IMR-90 (cell line): Measurements from ENCODE around the gene DIP2C. TPM values are rescaled to one million over a fixed set of nuclear protein-coding genes. Genes with fewer than 3 reads are reported as not detected.

ENCODE experiments used
- ATAC-seq: fragments of 200-7000 bp; cut with Tn5 transposase; 2 replicates; pipeline ENCODE4 v1.9.1; 2020; ENCODE audit warnings: low read depth, mild to moderate bottlenecking, moderate library complexity
- BruUV-seq: library from RNA; stranded (reverse); fragments of 400-500 nt; replicated peaks from 2 replicates; lab custom pipeline; 2021; lab: Mats Ljungman, UMichigan
- CTCF ChIA-PET: fragments of 300-600 bp; formaldehyde crosslinking; extraction: SDS; loops from one replicate; lab custom pipeline; 2021; ENCODE audit warnings: antibody characterized with exemption; lab: Yijun Ruan, JAX
- POLR2A ChIA-PET: fragments of 300-600 bp; sonication (Branson Sonifier 250); formaldehyde crosslinking; loops from one replicate; lab custom pipeline; 2022; ENCODE audit warnings: antibody characterized with exemption; ENCODE audit not compliant: unreplicated experiment; lab: Charles Lee
- DNase-seq: peaks from one replicate; pipeline ENCODE4 v3.0.0; 2013
- H2AFZ ChIP-seq: replicated peaks from 2 replicates; pipeline ENCODE3; 2013; ENCODE audit warnings: low read length, mild to moderate bottlenecking; ENCODE audit not compliant: poor library complexity
- H2AK5ac ChIP-seq: 2 replicates; pipeline ENCODE4 v1.6.1; 2013; ENCODE audit warnings: low read depth, low read length, inconsistent platforms
- H2AK9ac ChIP-seq: replicated peaks from 2 replicates; pipeline ENCODE3; 2013; ENCODE audit warnings: mild to moderate bottlenecking, low read depth, low read length, moderate library complexity; ENCODE audit not compliant: poor library complexity
- H2BK120ac ChIP-seq: 2 replicates; pipeline ENCODE4 v1.6.1; 2013; ENCODE audit warnings: low read depth, low read length, inconsistent platforms
- H2BK15ac ChIP-seq: 3 replicates; pipeline ENCODE4 v1.6.1; 2013; ENCODE audit warnings: low read depth, low read length, inconsistent platforms
- H2BK20ac ChIP-seq: 2 replicates; pipeline ENCODE4 v1.6.1; 2013; ENCODE audit warnings: low read depth, mild to moderate bottlenecking, inconsistent platforms, low read length, moderate library complexity
- H2BK5ac ChIP-seq: 2 replicates; pipeline ENCODE4 v1.6.1; 2013; ENCODE audit warnings: mild to moderate bottlenecking, low read depth, low read length, inconsistent platforms; ENCODE audit not compliant: poor library complexity, severe bottlenecking
- H3K14ac ChIP-seq: replicated peaks from 2 replicates; pipeline ENCODE4 v1.6.1; 2013; ENCODE audit warnings: low read depth, low read length, inconsistent platforms
- H3K18ac ChIP-seq: 2 replicates; pipeline ENCODE4 v1.6.1; 2013; ENCODE audit warnings: low read depth, low read length, control low read depth
- H3K23ac ChIP-seq: 2 replicates; pipeline ENCODE4 v1.6.1; 2013; ENCODE audit warnings: low read depth, low read length, inconsistent platforms
- H3K27ac ChIP-seq: 2 replicates; pipeline ENCODE4 v1.5.1; 2013; ENCODE audit warnings: mild to moderate bottlenecking, control low read depth, low read length; ENCODE audit not compliant: insufficient read depth
- H3K27me3 ChIP-seq: 2 replicates; pipeline ENCODE4 v1.6.1; 2013; ENCODE audit warnings: low read length; ENCODE audit not compliant: control insufficient read depth, insufficient read depth
- H3K36me3 ChIP-seq: 2 replicates; pipeline ENCODE4 v1.6.1; 2013; ENCODE audit warnings: low read length, mixed read lengths; ENCODE audit not compliant: control insufficient read depth, insufficient read depth
- H3K4ac ChIP-seq: 2 replicates; pipeline ENCODE4 v1.6.1; 2013; ENCODE audit warnings: low read depth, low read length, inconsistent platforms
- H3K4me1 ChIP-seq: 2 replicates; pipeline ENCODE4 v1.6.1; 2013; ENCODE audit warnings: low read length, mixed read lengths; ENCODE audit not compliant: control insufficient read depth, insufficient read depth
- H3K4me2 ChIP-seq: 2 replicates; pipeline ENCODE4 v1.6.1; 2013; ENCODE audit warnings: low read depth, mild to moderate bottlenecking, control low read depth, low read length, moderate library complexity
- H3K4me3 ChIP-seq: 2 replicates; pipeline ENCODE4 v1.5.1; 2013; ENCODE audit warnings: low read depth, mild to moderate bottlenecking, control low read depth, low read length, moderate library complexity; ENCODE audit not compliant: insufficient read depth
- H3K56ac ChIP-seq: 2 replicates; pipeline ENCODE4 v1.6.1; 2013; ENCODE audit warnings: low read length, inconsistent platforms; ENCODE audit not compliant: insufficient read depth; ENCODE audit errors: extremely low read depth
- H3K79me1 ChIP-seq, 2 experiments: 2 replicates each; pipeline ENCODE4 v1.6.1; 2013; ENCODE audit warnings: low read length in 2 of 2, inconsistent platforms in 1 of 2, low read depth in 1 of 2
- H3K9ac ChIP-seq: 2 replicates; pipeline ENCODE4 v1.6.1; 2013; ENCODE audit warnings: low read depth, low read length, control low read depth
- H3K9me1 ChIP-seq: 2 replicates; pipeline ENCODE4 v1.6.1; 2013; ENCODE audit warnings: low read length, inconsistent platforms; ENCODE audit not compliant: insufficient read depth
- H3K9me3 ChIP-seq: 2 replicates; pipeline ENCODE4 v1.6.1; 2013; ENCODE audit warnings: low read length; ENCODE audit not compliant: control insufficient read depth, insufficient read depth
- H4K20me1 ChIP-seq: 2 replicates; pipeline ENCODE4 v1.6.1; 2013; ENCODE audit warnings: low read length, inconsistent platforms; ENCODE audit not compliant: insufficient read depth
- H4K5ac ChIP-seq: 2 replicates; pipeline ENCODE4 v1.6.1; 2013; ENCODE audit warnings: mild to moderate bottlenecking, low read depth, low read length, control low read depth
- H4K8ac ChIP-seq, 2 experiments: 2 replicates each; pipeline ENCODE4 v1.6.1; 2013; ENCODE audit warnings: low read depth in 2 of 2, low read length in 2 of 2, control low read depth in 1 of 2, inconsistent platforms in 1 of 2
- H4K91ac ChIP-seq: 2 replicates; pipeline ENCODE4 v1.6.1; 2013; ENCODE audit warnings: low read depth, low read length, inconsistent platforms; ENCODE audit not compliant: insufficient read depth
- BHLHE40 ChIP-seq: fragments of 150-350 bp; IDR thresholded peaks from 2 replicates; pipeline ENCODE4 v1.6.1; 2016; ENCODE audit warnings: mild to moderate bottlenecking, low read depth, low read length
- CEBPB ChIP-seq: IDR thresholded peaks from 2 replicates; pipeline ENCODE4 v1.6.1; 2012; ENCODE audit warnings: low read depth, low read length, improper control_type of control experiment
- CHD1 ChIP-seq: IDR thresholded peaks from 2 replicates; pipeline ENCODE4 v1.6.1; 2012; ENCODE audit warnings: low read depth, low read length, improper control_type of control experiment
- CTCF ChIP-seq: conservative IDR thresholded peaks from 2 replicates; pipeline ENCODE4 v1.5.1; 2012; ENCODE audit warnings: mild to moderate bottlenecking, low read depth, low read length, improper control_type of control experiment
- ELK1 ChIP-seq: fragments of 150-350 bp; IDR thresholded peaks from 2 replicates; pipeline ENCODE4 v1.6.1; 2016; ENCODE audit warnings: low read depth, mild to moderate bottlenecking, low read length, moderate library complexity, borderline replicate concordance
- FOS ChIP-seq: fragments of 150-350 bp; IDR thresholded peaks from 2 replicates; pipeline ENCODE4 v1.6.1; 2016; ENCODE audit warnings: low read depth, low read length
- MAFK ChIP-seq: IDR thresholded peaks from 2 replicates; pipeline ENCODE4 v1.6.1; 2012; ENCODE audit warnings: low read depth, low read length, improper control_type of control experiment
- MAZ ChIP-seq: IDR thresholded peaks from 2 replicates; pipeline ENCODE4 v1.6.1; 2012; ENCODE audit warnings: low read depth, mild to moderate bottlenecking, low read length, improper control_type of control experiment, moderate library complexity, borderline replicate concordance
- MXI1 ChIP-seq: IDR thresholded peaks from 2 replicates; pipeline ENCODE4 v1.6.1; 2012; ENCODE audit warnings: low read depth, mild to moderate bottlenecking, low read length, moderate library complexity, borderline replicate concordance
- NFE2L2 ChIP-seq: fragments of 150-350 bp; IDR thresholded peaks from 2 replicates; pipeline ENCODE4 v1.6.1; 2016; ENCODE audit warnings: low read depth, mild to moderate bottlenecking, low read length
- POLR2A ChIP-seq: IDR thresholded peaks from 2 replicates; pipeline ENCODE4 v1.6.1; 2012; ENCODE audit warnings: mild to moderate bottlenecking, low read depth, low read length
- RAD21 ChIP-seq: IDR thresholded peaks from 2 replicates; pipeline ENCODE4 v1.6.1; 2012; ENCODE audit warnings: low read length, improper control_type of control experiment
- RCOR1 ChIP-seq: IDR thresholded peaks from 2 replicates; pipeline ENCODE4 v1.6.1; 2012; ENCODE audit warnings: mild to moderate bottlenecking, low read length, improper control_type of control experiment; ENCODE audit not compliant: insufficient replicate concordance
- RFX5 ChIP-seq: IDR thresholded peaks from 2 replicates; pipeline ENCODE4 v1.8.0; 2012; ENCODE audit warnings: low read depth, mild to moderate bottlenecking, low read length, moderate library complexity
- SMC3 ChIP-seq: fragments of 150-350 bp; IDR thresholded peaks from 2 replicates; pipeline ENCODE4 v1.6.1; 2016; ENCODE audit warnings: low read depth, mild to moderate bottlenecking, antibody characterized with exemption, low read length, moderate library complexity
- USF2 ChIP-seq: fragments of 150-350 bp; IDR thresholded peaks from 2 replicates; pipeline ENCODE4 v1.6.1; 2017; ENCODE audit warnings: mild to moderate bottlenecking, antibody characterized with exemption, low read length, low read depth
- whole genome bisulfite sequencing, 2 experiments: methylation state at CpG; one replicate each; pipeline versions ENCODE4 v1.1.5 to v1.1.7; 2013; ENCODE audit warnings: missing lambda C conversion rate in 2 of 2; ENCODE audit not compliant: insufficient read length in 1 of 2; ENCODE audit errors: extremely low coverage in 2 of 2; 5-methylcytosine and 5-hydroxymethylcytosine counted together
- dilution Hi-C: fragments of 300-500 bp; cut with HindIII; formaldehyde crosslinking; loops from one replicate; pipeline ENCODE4 v1.14.3; 2018; ENCODE audit warnings: low sequenced_read_pairs; ENCODE audit not compliant: unreplicated experiment
- in situ Hi-C: fragments of 300-500 bp; cut with MboI; formaldehyde crosslinking; loops from 3 replicates; pipeline ENCODE4 v1.14.3; 2019; ENCODE audit warnings: low sequenced_read_pairs, inconsistent platforms, mixed read lengths
- intact Hi-C: fragments of 100-400 bp; cut with micrococcal nuclease; formaldehyde crosslinking; loops from 2 replicates; pipeline ENCODE4 v1.10.0; 2022
- polyA plus RNA-seq, 3 experiments: library from polyadenylated mRNA; depleted of rRNA; stranded (reverse); fragments of >200 nt; gene quantifications; 2 replicates each; pipeline ENCODE4 v1.2.3, GENCODE V29; 2012; ENCODE audit warnings: low replicate concordance in 1 of 3
- total RNA-seq: library from RNA; depleted of rRNA; stranded (reverse); fragments of >200 nt; gene quantifications from 2 replicates; pipeline ENCODE4 v1.2.3, GENCODE V29; 2012

Gene DIP2C
- total and polyA plus RNA-seq, 2 of the 4 experiments (the other 2 are of a cell fraction) = 8.6 to 17.3 TPM

- Histone ChIP-seq H2AFZ (no peak overlapping the region), H2AK5ac (no peak overlapping the region), H2AK9ac (no peak overlapping the region), H3K9me3 (no peaks in the 10 kb centered on the region), H3K4me2 (no peak overlapping the region), H2BK20ac (no peak overlapping the region), H3K4ac (no peak overlapping the region), H3K14ac (no peak overlapping the region), H3K4me3 (no peak overlapping the region), H3K79me1 (peaks cover 33 to 78% of the 10 kb centered on the region in 2 experiments), H2BK5ac (peak overlapping the region; percentile 57), H4K5ac (no peak overlapping the region), H3K23ac (peak overlapping the region; percentile 46; the same call in 1 of the 2 replicates), H4K20me1 (peaks cover 86% of the 10 kb centered on the region), H4K91ac (no peak overlapping the region), H4K8ac (no peak overlapping the region), H3K4me1 (peaks cover 26% of the 10 kb centered on the region), H2BK15ac (no peak overlapping the region), H3K27me3 (no peaks in the 10 kb centered on the region), H3K9me1 (peaks cover 18% of the 10 kb centered on the region), H2BK120ac (no peak overlapping the region), H3K27ac (no peak overlapping the region), H3K9ac (no peak overlapping the region), H3K36me3 (no peaks in the 10 kb centered on the region), H3K18ac (no peak overlapping the region), H3K56ac (no peak overlapping the region)
- DNase-seq = no peak
- CTCF ChIA-PET = no interaction called here
- no TSS peak for BruUV-seq
- WGBS, 2 experiments = 94% methylated on average over 10 of the region's 15 CpGs; no CpG with 5 or more reads in 1 of the 2 experiments
- dilution Hi-C loops (no loop called here), in situ Hi-C loops (no loop called here), intact Hi-C loops (no loop called here)
- POLR2A ChIA-PET = no interaction called here
- TF ChIP-seq CTCF (no peak), USF2 (no peak), NFE2L2 (no peak), RAD21 (no peak), CHD1 (no peak), MAFK (no peak), RCOR1 (no peak), MXI1 (no peak), CEBPB (no peak), POLR2A (no peak), ELK1 (no peak), FOS (no peak), SMC3 (no peak), MAZ (no peak), BHLHE40 (no peak), RFX5 (no peak)
- ATAC-seq = no peak
These were observed 22.4 kb downstream of the DIP2C start for GRCh38 chr10:667096-667495.
